Ishikawa (cell line): ENCODE results near the gene LECT2.

Experiments
- EGR1 ChIP-seq: IDR thresholded peaks from 2 replicates; pipeline ENCODE4 v1.6.1; 2012
- EP300 ChIP-seq: IDR thresholded peaks from 2 replicates; pipeline ENCODE4 v1.6.1; 2012; ENCODE audit warnings: borderline replicate concordance
- FOXM1 ChIP-seq: IDR thresholded peaks from 2 replicates; pipeline ENCODE4 v1.6.1; 2012; ENCODE audit warnings: low read depth, borderline replicate concordance
- NFIC ChIP-seq: IDR thresholded peaks from 2 replicates; pipeline ENCODE4 v1.6.1; 2012
- RAD21 ChIP-seq: IDR thresholded peaks from 2 replicates; pipeline ENCODE4 v1.6.1; 2012; ENCODE audit warnings: low read depth
- TAF1 ChIP-seq: IDR thresholded peaks from 2 replicates; pipeline ENCODE4 v1.6.1; 2012; ENCODE audit warnings: low read depth, mild to moderate bottlenecking
- YY1 ChIP-seq: IDR thresholded peaks from 2 replicates; pipeline ENCODE4 v1.6.1; 2012; ENCODE audit warnings: low read depth
- TF ChIP-seq, protein P1 (sequence below): IDR thresholded peaks from 2 replicates; pipeline ENCODE4 v1.6.1; 2012; ENCODE audit warnings: low read depth, mild to moderate bottlenecking

DNA sequence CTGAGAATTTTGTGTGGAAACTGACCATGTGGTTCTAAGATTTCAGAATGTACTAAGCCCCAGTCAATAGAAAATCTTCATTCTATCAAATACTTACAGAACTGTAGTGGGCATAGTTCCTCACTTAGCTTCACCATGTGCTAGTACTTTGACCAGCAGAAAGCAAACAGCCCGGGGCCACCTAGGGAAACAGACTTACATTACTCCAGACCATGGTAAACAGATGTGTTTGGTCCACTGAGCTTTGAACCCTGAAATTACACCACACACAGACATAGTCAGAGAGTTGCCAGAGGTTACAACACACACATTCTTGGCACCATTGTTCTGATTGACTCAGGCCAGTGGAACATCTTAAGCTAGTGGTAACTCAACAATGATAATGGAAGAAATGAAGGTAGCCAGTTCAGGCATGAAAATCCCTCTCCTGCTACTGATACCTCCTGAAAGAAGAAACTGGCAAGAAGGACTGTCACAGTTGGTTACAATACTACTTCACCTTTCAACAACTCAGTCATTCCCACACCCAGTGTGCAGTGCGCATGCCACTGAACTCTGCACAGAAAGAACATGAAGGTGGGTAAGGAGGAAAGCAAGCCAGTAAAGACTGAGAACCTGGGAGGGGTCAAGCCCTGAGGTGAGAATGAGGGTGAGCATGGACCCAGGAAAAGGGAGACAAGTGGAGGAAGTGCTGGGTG is 18.7 kb upstream of the LECT2 start:
- TF ChIP-seq FOXM1, result no peak
- no peak for TF ChIP-seq EGR1
- TF ChIP-seq EP300, result no peak
- TF ChIP-seq, protein P1, sequence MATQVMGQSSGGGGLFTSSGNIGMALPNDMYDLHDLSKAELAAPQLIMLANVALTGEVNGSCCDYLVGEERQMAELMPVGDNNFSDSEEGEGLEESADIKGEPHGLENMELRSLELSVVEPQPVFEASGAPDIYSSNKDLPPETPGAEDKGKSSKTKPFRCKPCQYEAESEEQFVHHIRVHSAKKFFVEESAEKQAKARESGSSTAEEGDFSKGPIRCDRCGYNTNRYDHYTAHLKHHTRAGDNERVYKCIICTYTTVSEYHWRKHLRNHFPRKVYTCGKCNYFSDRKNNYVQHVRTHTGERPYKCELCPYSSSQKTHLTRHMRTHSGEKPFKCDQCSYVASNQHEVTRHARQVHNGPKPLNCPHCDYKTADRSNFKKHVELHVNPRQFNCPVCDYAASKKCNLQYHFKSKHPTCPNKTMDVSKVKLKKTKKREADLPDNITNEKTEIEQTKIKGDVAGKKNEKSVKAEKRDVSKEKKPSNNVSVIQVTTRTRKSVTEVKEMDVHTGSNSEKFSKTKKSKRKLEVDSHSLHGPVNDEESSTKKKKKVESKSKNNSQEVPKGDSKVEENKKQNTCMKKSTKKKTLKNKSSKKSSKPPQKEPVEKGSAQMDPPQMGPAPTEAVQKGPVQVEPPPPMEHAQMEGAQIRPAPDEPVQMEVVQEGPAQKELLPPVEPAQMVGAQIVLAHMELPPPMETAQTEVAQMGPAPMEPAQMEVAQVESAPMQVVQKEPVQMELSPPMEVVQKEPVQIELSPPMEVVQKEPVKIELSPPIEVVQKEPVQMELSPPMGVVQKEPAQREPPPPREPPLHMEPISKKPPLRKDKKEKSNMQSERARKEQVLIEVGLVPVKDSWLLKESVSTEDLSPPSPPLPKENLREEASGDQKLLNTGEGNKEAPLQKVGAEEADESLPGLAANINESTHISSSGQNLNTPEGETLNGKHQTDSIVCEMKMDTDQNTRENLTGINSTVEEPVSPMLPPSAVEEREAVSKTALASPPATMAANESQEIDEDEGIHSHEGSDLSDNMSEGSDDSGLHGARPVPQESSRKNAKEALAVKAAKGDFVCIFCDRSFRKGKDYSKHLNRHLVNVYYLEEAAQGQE, result no peak
- no peak for TF ChIP-seq TAF1
- TF ChIP-seq RAD21, result no peak
- TF ChIP-seq YY1, result no peak
- no peak for TF ChIP-seq NFIC
